Measurements from ENCODE around the gene GRIP2.
A peak's percentile ranks its signal among the peaks of the same experiment; 100 is the strongest.
"Not testable (repeated sequence)": the region's sequence is repeated elsewhere in the genome, so short reads cannot be mapped to it uniquely, and the experiment has no call there.

GRIP2 gene

GRCh38 chr3:14516738-14517345, 23.3 kb downstream of the GRIP2 start:
- no peak for DNase-seq (ENCODE audit: low spot score in 2 of 2)
- in situ Hi-C loops (cut with MboI; ENCODE audit: low sequenced_read_pairs), result loop anchor here (10.0 kb wide), 1 partner anchor 408 kb away; no protein-coding TSS in a partner anchor
- no peaks in the 10 kb centered on the region for H3K36me3 ChIP-seq (replicated peaks)
- H3K9me3 ChIP-seq, result no peaks in the 10 kb centered on the region
- no peaks in the 10 kb centered on the region for H3K4me1 ChIP-seq
- no peak overlapping the region for H3K4me3 ChIP-seq
- no peaks in the 10 kb centered on the region for H3K27me3 ChIP-seq (ENCODE audit: low read depth)

GRCh38 chr3:14515526-14515925, 24.6 kb downstream of the GRIP2 start:
- H3K36me3 ChIP-seq (replicated peaks); H3K4me3 ChIP-seq; H3K27me3 ChIP-seq (ENCODE audit: low read depth); DNase-seq (ENCODE audit: low spot score in 2 of 2); H3K9me3 ChIP-seq; H3K4me1 ChIP-seq: not testable (repeated sequence)
- in situ Hi-C loops (cut with MboI; ENCODE audit: low sequenced_read_pairs), result loop anchor here (10.0 kb wide), 1 partner anchor 409 kb away; no protein-coding TSS in a partner anchor

- Histone ChIP-seq H3K9me3 (no peaks in the 10 kb centered on the region), H3K36me3 (replicated peaks) (no peaks in the 10 kb centered on the region), H3K4me1 (no peaks in the 10 kb centered on the region), H3K4me3 (no peak overlapping the region), H3K27me3 (ENCODE audit: low read depth) (no peaks in the 10 kb centered on the region)
- DNase-seq (ENCODE audit: low spot score in 2 of 2), result no peak
- in situ Hi-C loops (cut with MboI; ENCODE audit: low sequenced_read_pairs), result loop anchor here (10.0 kb wide), 1 partner anchor 410 kb away; no protein-coding TSS in a partner anchor
These were observed 25.8 kb downstream of the GRIP2 start for GRCh38 chr3:14514323-14514720.

- no peaks in the 10 kb centered on the region for H3K27me3 ChIP-seq (ENCODE audit: low read depth)
- no peaks in the 10 kb centered on the region for H3K4me1 ChIP-seq
- no peaks in the 10 kb centered on the region for H3K36me3 ChIP-seq (replicated peaks)
- in situ Hi-C loops (cut with MboI; ENCODE audit: low sequenced_read_pairs), result loop anchor here (10.0 kb wide), 1 partner anchor 411 kb away; no protein-coding TSS in a partner anchor
- no peak overlapping the region for H3K4me3 ChIP-seq
- DNase-seq (ENCODE audit: low spot score in 2 of 2), result no peak
- no peaks in the 10 kb centered on the region for H3K9me3 ChIP-seq
These were observed 26.4 kb downstream of the GRIP2 start for GRCh38 chr3:14513566-14514322.

- in situ Hi-C loops (cut with MboI; ENCODE audit: low sequenced_read_pairs), result loop anchor here (10.0 kb wide), 1 partner anchor 412 kb away; no protein-coding TSS in a partner anchor
- Histone ChIP-seq H3K27me3 (ENCODE audit: low read depth) (no peaks in the 10 kb centered on the region), H3K9me3 (no peaks in the 10 kb centered on the region), H3K4me3 (no peak overlapping the region), H3K4me1 (no peaks in the 10 kb centered on the region), H3K36me3 (replicated peaks) (no peaks in the 10 kb centered on the region)
- DNase-seq (ENCODE audit: low spot score in 2 of 2), result no peak
These were observed 27.2 kb downstream of the GRIP2 start for GRCh38 chr3:14512942-14513327.

- Histone ChIP-seq H3K9me3 (no peaks in the 10 kb centered on the region), H3K4me1 (no peaks in the 10 kb centered on the region), H3K4me3 (no peak overlapping the region), H3K27me3 (ENCODE audit: low read depth) (no peaks in the 10 kb centered on the region), H3K36me3 (replicated peaks) (no peaks in the 10 kb centered on the region)
- DNase-seq (ENCODE audit: low spot score in 2 of 2), result no peak
- in situ Hi-C loops (cut with MboI; ENCODE audit: low sequenced_read_pairs), result loop anchor here (10.0 kb wide), 1 partner anchor 412 kb away; no protein-coding TSS in a partner anchor
These were observed 27.7 kb downstream of the GRIP2 start for GRCh38 chr3:14512281-14512941.

- H3K36me3 ChIP-seq (replicated peaks), result no peaks in the 10 kb centered on the region
- no peaks in the 10 kb centered on the region for H3K9me3 ChIP-seq
- no peak for DNase-seq (ENCODE audit: low spot score in 2 of 2)
- H3K4me1 ChIP-seq, result no peaks in the 10 kb centered on the region
- in situ Hi-C loops (cut with MboI; ENCODE audit: low sequenced_read_pairs), result loop anchor here (10.0 kb wide), 1 partner anchor 413 kb away; no protein-coding TSS in a partner anchor
- no peak overlapping the region for H3K4me3 ChIP-seq
- H3K27me3 ChIP-seq (ENCODE audit: low read depth), result no peaks in the 10 kb centered on the region
These were observed 28.4 kb downstream of the GRIP2 start for GRCh38 chr3:14511623-14512280.

GRCh38 chr3:14510838-14511622, 29.1 kb downstream of the GRIP2 start:
- DNase-seq (ENCODE audit: low spot score in 2 of 2), result no peak
- H3K4me1 ChIP-seq, result no peaks in the 10 kb centered on the region
- in situ Hi-C loops (cut with MboI; ENCODE audit: low sequenced_read_pairs), result loop anchor here (10.0 kb wide), 1 partner anchor 414 kb away; no protein-coding TSS in a partner anchor
- no peaks in the 10 kb centered on the region for H3K36me3 ChIP-seq (replicated peaks)
- H3K9me3 ChIP-seq, result no peaks in the 10 kb centered on the region
- H3K27me3 ChIP-seq (ENCODE audit: low read depth), result no peaks in the 10 kb centered on the region
- no peak overlapping the region for H3K4me3 ChIP-seq

GRCh38 chr3:14509796-14510100, 30.4 kb downstream of the GRIP2 start:
- H3K27me3 ChIP-seq (ENCODE audit: low read depth), result no peaks in the 10 kb centered on the region
- no peaks in the 10 kb centered on the region for H3K4me1 ChIP-seq
- no peak for DNase-seq (ENCODE audit: low spot score in 2 of 2)
- H3K36me3 ChIP-seq (replicated peaks), result no peaks in the 10 kb centered on the region
- in situ Hi-C loops (cut with MboI; ENCODE audit: low sequenced_read_pairs), result loop anchor here (10.0 kb wide), 1 partner anchor 415 kb away; no protein-coding TSS in a partner anchor
- H3K9me3 ChIP-seq, result no peaks in the 10 kb centered on the region
- H3K4me3 ChIP-seq, result no peak overlapping the region

- no peaks in the 10 kb centered on the region for H3K4me1 ChIP-seq
- H3K27me3 ChIP-seq (ENCODE audit: low read depth), result no peaks in the 10 kb centered on the region
- in situ Hi-C loops (cut with MboI; ENCODE audit: low sequenced_read_pairs), result no loop called here
- H3K4me3 ChIP-seq, result peak overlapping the region; percentile 14
- peak; percentile 43 to 91 for DNase-seq (ENCODE audit: low spot score in 2 of 2)
- no peaks in the 10 kb centered on the region for H3K9me3 ChIP-seq
- H3K36me3 ChIP-seq (replicated peaks), result no peaks in the 10 kb centered on the region
These were observed 31.0 kb downstream of the GRIP2 start for GRCh38 chr3:14508966-14509795.

- H3K36me3 ChIP-seq (replicated peaks), result no peaks in the 10 kb centered on the region
- in situ Hi-C loops (cut with MboI; ENCODE audit: low sequenced_read_pairs), result no loop called here
- H3K4me3 ChIP-seq, result no peak overlapping the region
- DNase-seq (ENCODE audit: low spot score in 2 of 2), result no peak
- no peaks in the 10 kb centered on the region for H3K4me1 ChIP-seq
- no peaks in the 10 kb centered on the region for H3K9me3 ChIP-seq
- H3K27me3 ChIP-seq (ENCODE audit: low read depth), result no peaks in the 10 kb centered on the region
These were observed 31.7 kb downstream of the GRIP2 start for GRCh38 chr3:14508505-14508819.

GRCh38 chr3:14507757-14508504, 32.2 kb downstream of the GRIP2 start:
- no peak overlapping the region for H3K4me3 ChIP-seq
- in situ Hi-C loops (cut with MboI; ENCODE audit: low sequenced_read_pairs), result no loop called here
- H3K9me3 ChIP-seq, result no peaks in the 10 kb centered on the region
- H3K4me1 ChIP-seq, result no peaks in the 10 kb centered on the region
- H3K36me3 ChIP-seq (replicated peaks), result no peaks in the 10 kb centered on the region
- no peaks in the 10 kb centered on the region for H3K27me3 ChIP-seq (ENCODE audit: low read depth)
- DNase-seq (ENCODE audit: low spot score in 2 of 2), result no peak
